OCI-LY7 (cell line): Measurements from ENCODE around the gene CBR3. TPM values are rescaled to one million over a fixed set of nuclear protein-coding genes. Genes with fewer than 3 reads are reported as not detected.

Source experiments
- BruUV-seq: library from RNA; stranded (reverse); fragments of 400-500 nt; replicated peaks from 2 replicates; lab custom pipeline; 2021; lab: Mats Ljungman, UMichigan
- CTCF ChIA-PET: fragments of 300-600 bp; sonication (Branson Sonifier 250); formaldehyde crosslinking; loops from one replicate; lab custom pipeline; 2022; ENCODE audit warnings: antibody characterized with exemption; ENCODE audit not compliant: unreplicated experiment; lab: Charles Lee
- POLR2A ChIA-PET: fragments of 300-600 bp; sonication (Branson Sonifier 250); formaldehyde crosslinking; loops from one replicate; lab custom pipeline; 2022; ENCODE audit warnings: antibody characterized with exemption; lab: Charles Lee
- DNase-seq: peaks from one replicate; pipeline ENCODE4 v3.0.0-alpha.2; 2015; ENCODE audit warnings: low spot score
- H2AFZ ChIP-seq: fragments of 200-600 bp; sonication (generic), shearing (Covaris generic); 2 replicates; pipeline ENCODE4 v1.6.1; 2014; ENCODE audit warnings: mild to moderate bottlenecking, antibody characterized with exemption, low read length, moderate library complexity
- H3K27ac ChIP-seq: fragments of 200-600 bp; sonication (generic); 2 replicates; pipeline ENCODE4 v1.5.1; 2014; ENCODE audit warnings: mixed run types, low read depth, mild to moderate bottlenecking, moderate library complexity, low read length, inconsistent platforms; ENCODE audit not compliant: poor library complexity, severe bottlenecking
- H3K36me3 ChIP-seq: fragments of 200-600 bp; sonication (generic); 2 replicates; pipeline ENCODE4 v1.6.1; 2014; ENCODE audit warnings: mild to moderate bottlenecking, antibody characterized with exemption, low read length, moderate library complexity, mixed read lengths; ENCODE audit not compliant: insufficient read depth
- H3K4me1 ChIP-seq: fragments of 200-600 bp; sonication (generic); 2 replicates; pipeline ENCODE4 v1.5.1; 2014; ENCODE audit warnings: mild to moderate bottlenecking, low read length; ENCODE audit not compliant: insufficient read depth, poor library complexity, severe bottlenecking
- H3K4me2 ChIP-seq: fragments of 200-600 bp; sonication (generic); 2 replicates; pipeline ENCODE4 v1.6.1; 2014; ENCODE audit warnings: mild to moderate bottlenecking, low read length
- H3K4me3 ChIP-seq: fragments of 200-600 bp; sonication (generic); 2 replicates; pipeline ENCODE4 v1.5.1; 2014; ENCODE audit warnings: mild to moderate bottlenecking, low read depth, low read length; ENCODE audit not compliant: poor library complexity, severe bottlenecking
- H3K79me2 ChIP-seq: fragments of 200-600 bp; sonication (generic); 2 replicates; pipeline ENCODE4 v1.6.1; 2016; ENCODE audit warnings: low read depth, mild to moderate bottlenecking, low read length, moderate library complexity, mixed read lengths; ENCODE audit not compliant: insufficient read depth
- H3K9me2 ChIP-seq: fragments of 200-600 bp; sonication (generic); 2 replicates; pipeline ENCODE4 v1.6.1; 2016; ENCODE audit warnings: mild to moderate bottlenecking, low read length, mixed read lengths; ENCODE audit not compliant: insufficient read depth
- H3K9me3 ChIP-seq: fragments of 200-600 bp; sonication (generic); 2 replicates; pipeline ENCODE4 v1.6.1; 2014; ENCODE audit warnings: mild to moderate bottlenecking, mixed run types, low read length, mixed read lengths
- H4K20me1 ChIP-seq: fragments of 200-600 bp; sonication (generic); 2 replicates; pipeline ENCODE4 v1.6.1; 2014; ENCODE audit warnings: mild to moderate bottlenecking, antibody characterized with exemption, low read length, moderate library complexity, mixed read lengths; ENCODE audit not compliant: insufficient read depth
- EZH2phosphoT487 ChIP-seq: fragments of 200-600 bp; sonication (generic); IDR thresholded peaks from 2 replicates; pipeline ENCODE4 v1.6.1; 2018; ENCODE audit warnings: low read depth, borderline replicate concordance, mild to moderate bottlenecking, mixed run types, antibody characterized with exemption, low read length, moderate library complexity, mixed read lengths
- intact Hi-C: fragments of 100-400 bp; cut with micrococcal nuclease; formaldehyde crosslinking; loops from one replicate; pipeline ENCODE4 v1.10.0; 2022; ENCODE audit not compliant: unreplicated experiment
- total RNA-seq, 2 experiments: library from RNA; depleted of rRNA in 1 of 2; stranded (reverse); fragments of >200 nt in 1 of 2; shearing (Covaris generic) in 1 of 2; gene quantifications; 2 replicates each; pipeline ENCODE4 v1.2.3, GENCODE V29; 2014 to 2022
- TF ChIP-seq, protein P1 (sequence below): fragments of 200-600 bp; sonication (generic); conservative IDR thresholded peaks from 2 replicates; pipeline ENCODE4 v1.5.1; 2014; ENCODE audit warnings: mild to moderate bottlenecking, antibody characterized with exemption, low read length, moderate library complexity, mixed read lengths

Gene CBR3
- total RNA-seq, 2 experiments from 2014 or later = not detected

DNA sequence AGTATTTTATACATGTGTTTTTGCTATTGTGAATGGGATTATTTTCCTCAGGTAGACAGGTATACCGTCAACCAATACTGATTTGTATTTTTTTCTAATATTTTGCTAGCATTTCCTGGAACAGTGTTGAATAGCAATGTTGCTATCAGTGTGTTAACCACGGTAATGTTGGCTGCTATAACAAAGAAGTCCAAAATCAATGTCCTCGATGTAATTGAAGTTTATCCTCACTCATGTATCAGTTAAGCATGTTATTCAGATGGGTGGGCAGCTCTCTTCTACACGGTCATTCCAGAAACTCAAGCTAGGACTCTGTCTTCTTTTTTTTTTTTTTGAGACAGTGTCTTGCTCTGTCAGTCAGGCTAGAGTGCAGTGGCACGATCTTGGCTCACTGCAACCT is 46.1 kb downstream of the CBR3 start:
- ChIA-PET CTCF (interaction anchor here (0.6 kb wide), 1 partner anchor 10 kb away, joined by 4 read pairs; no protein-coding TSS in a partner anchor), POLR2A (no interaction called here)
- Histone ChIP-seq H3K9me3 (no peaks in the 10 kb centered on the region; the same call in 1 of the 2 replicates), H3K4me3 (no peak overlapping the region), H2AFZ (no peak overlapping the region), H3K9me2 (no peaks in the 10 kb centered on the region), H3K4me1 (peaks cover 22% of the 10 kb centered on the region), H3K36me3 (no peaks in the 10 kb centered on the region), H3K4me2 (no peak overlapping the region), H4K20me1 (no peaks in the 10 kb centered on the region), H3K27ac (no peak overlapping the region), H3K79me2 (no peaks in the 10 kb centered on the region)
- intact Hi-C loops = no loop called here
- DNase-seq = no peak
- TF ChIP-seq, protein P1, sequence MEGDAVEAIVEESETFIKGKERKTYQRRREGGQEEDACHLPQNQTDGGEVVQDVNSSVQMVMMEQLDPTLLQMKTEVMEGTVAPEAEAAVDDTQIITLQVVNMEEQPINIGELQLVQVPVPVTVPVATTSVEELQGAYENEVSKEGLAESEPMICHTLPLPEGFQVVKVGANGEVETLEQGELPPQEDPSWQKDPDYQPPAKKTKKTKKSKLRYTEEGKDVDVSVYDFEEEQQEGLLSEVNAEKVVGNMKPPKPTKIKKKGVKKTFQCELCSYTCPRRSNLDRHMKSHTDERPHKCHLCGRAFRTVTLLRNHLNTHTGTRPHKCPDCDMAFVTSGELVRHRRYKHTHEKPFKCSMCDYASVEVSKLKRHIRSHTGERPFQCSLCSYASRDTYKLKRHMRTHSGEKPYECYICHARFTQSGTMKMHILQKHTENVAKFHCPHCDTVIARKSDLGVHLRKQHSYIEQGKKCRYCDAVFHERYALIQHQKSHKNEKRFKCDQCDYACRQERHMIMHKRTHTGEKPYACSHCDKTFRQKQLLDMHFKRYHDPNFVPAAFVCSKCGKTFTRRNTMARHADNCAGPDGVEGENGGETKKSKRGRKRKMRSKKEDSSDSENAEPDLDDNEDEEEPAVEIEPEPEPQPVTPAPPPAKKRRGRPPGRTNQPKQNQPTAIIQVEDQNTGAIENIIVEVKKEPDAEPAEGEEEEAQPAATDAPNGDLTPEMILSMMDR = no peak
- TF ChIP-seq EZH2phosphoT487 = no peak
- no TSS peak for BruUV-seq

DNA sequence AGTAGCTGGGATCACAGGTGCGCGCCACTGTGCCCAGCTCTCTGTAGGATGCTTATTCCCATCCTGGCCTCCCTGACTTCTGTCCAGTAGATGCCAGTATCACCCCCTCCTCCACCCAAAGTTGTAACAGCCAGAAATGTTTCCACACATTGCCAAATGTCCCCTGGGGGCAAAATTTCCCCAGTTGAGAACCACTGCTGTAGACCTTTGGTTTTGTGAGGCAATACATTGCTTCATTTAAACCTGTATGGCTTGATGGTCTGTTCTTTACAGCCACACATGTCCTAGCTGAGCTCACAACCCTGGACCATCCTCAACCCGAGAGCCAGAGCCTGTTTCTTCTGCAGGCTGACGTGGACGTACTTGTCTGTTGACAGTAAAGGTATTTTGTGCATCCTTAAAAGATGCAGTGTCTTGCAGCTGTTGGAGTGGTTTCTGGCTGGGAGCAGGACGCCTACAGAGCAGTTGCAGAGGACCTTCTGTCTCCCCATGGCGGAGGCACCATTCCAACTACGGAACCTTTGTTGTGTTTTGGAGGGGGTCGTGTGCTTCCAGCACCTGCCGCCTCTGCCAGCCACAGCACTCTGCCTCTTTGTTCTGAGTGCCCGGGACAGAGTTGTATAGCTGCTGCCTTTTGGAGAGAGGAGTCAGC is 48.4 kb downstream of the CBR3 start:
- Histone ChIP-seq H3K36me3 (no peaks in the 10 kb centered on the region), H3K4me3 (no peak overlapping the region), H3K27ac (no peak overlapping the region), H3K9me3 (no peaks in the 10 kb centered on the region; the same call in 1 of the 2 replicates), H3K9me2 (no peaks in the 10 kb centered on the region), H3K79me2 (no peaks in the 10 kb centered on the region), H3K4me1 (peaks cover 20% of the 10 kb centered on the region), H4K20me1 (no peaks in the 10 kb centered on the region), H3K4me2 (no peak overlapping the region), H2AFZ (no peak overlapping the region)
- no peak for DNase-seq
- BruUV-seq = no TSS peak
- intact Hi-C loops = no loop called here
- ChIA-PET POLR2A (no interaction called here), CTCF (no interaction called here)
- no peak for TF ChIP-seq EZH2phosphoT487
- TF ChIP-seq, protein P1 = no peak

DNA sequence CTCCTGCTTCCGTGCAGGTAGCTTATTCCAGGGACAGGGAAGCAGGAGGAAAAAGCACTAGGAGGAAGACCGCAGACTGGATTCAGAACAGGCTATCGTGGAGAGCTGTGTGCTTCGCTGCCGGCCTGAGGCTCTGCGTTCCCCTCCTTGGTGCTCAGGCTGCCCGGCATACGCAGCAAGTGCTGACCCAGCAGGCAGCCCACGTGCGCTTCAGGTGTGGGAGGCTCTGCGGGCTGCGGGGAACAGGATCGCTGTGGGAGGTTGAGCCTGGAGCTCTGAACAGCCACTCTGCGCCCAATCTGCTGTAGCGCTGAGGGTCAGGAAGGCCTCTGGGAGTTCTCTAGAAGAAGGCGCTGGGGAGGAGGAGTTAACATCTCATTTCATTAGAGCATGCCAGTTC is 49.7 kb downstream of the CBR3 start:
- H3K4me2 ChIP-seq = no peak overlapping the region
- no peaks in the 10 kb centered on the region for H3K9me2 ChIP-seq
- intact Hi-C loops = no loop called here
- no peak for TF ChIP-seq EZH2phosphoT487
- TF ChIP-seq, protein P1 = no peak
- H3K4me1 ChIP-seq = peaks cover 20% of the 10 kb centered on the region
- no peaks in the 10 kb centered on the region for H3K79me2 ChIP-seq
- ChIA-PET CTCF (no interaction called here), POLR2A (interaction anchor here (0.8 kb wide), 1 partner anchor 9 kb away, joined by 4 read pairs; no protein-coding TSS in a partner anchor)
- H2AFZ ChIP-seq = no peak overlapping the region
- DNase-seq = no peak
- BruUV-seq = no TSS peak
- H3K9me3 ChIP-seq = no peaks in the 10 kb centered on the region; the same call in 1 of the 2 replicates
- no peak overlapping the region for H3K4me3 ChIP-seq
- H4K20me1 ChIP-seq = no peaks in the 10 kb centered on the region
- H3K27ac ChIP-seq = no peak overlapping the region
- H3K36me3 ChIP-seq = no peaks in the 10 kb centered on the region
